ENCODE data around the gene PRKACA. TPM values are rescaled to one million over a fixed set of nuclear protein-coding genes. Genes with fewer than 3 reads are reported as not detected.
"Not testable (repeated sequence)": the region's sequence is repeated elsewhere in the genome, so short reads cannot be mapped to it uniquely, and the experiment has no call there.

Gene PRKACA
- total RNA-seq, 4 donors from 2014 or later = 16.7 to 74.8 (median 39.5) TPM

GRCh38 chr19:14050512-14050911, 67.0 kb downstream of the PRKACA start:
- Histone ChIP-seq H3K27me3 (no peaks in the 10 kb centered on the region), H3K36me3 (no peaks in the 10 kb centered on the region), H3K4me3 (no peak overlapping the region), H3K27ac (no peak overlapping the region), H3K4me1 (no peaks in the 10 kb centered on the region), H3K9me3 (no peaks in the 10 kb centered on the region)
- TF ChIP-seq, protein P1, sequence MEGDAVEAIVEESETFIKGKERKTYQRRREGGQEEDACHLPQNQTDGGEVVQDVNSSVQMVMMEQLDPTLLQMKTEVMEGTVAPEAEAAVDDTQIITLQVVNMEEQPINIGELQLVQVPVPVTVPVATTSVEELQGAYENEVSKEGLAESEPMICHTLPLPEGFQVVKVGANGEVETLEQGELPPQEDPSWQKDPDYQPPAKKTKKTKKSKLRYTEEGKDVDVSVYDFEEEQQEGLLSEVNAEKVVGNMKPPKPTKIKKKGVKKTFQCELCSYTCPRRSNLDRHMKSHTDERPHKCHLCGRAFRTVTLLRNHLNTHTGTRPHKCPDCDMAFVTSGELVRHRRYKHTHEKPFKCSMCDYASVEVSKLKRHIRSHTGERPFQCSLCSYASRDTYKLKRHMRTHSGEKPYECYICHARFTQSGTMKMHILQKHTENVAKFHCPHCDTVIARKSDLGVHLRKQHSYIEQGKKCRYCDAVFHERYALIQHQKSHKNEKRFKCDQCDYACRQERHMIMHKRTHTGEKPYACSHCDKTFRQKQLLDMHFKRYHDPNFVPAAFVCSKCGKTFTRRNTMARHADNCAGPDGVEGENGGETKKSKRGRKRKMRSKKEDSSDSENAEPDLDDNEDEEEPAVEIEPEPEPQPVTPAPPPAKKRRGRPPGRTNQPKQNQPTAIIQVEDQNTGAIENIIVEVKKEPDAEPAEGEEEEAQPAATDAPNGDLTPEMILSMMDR (IDR thresholded peaks at IDR 0.05) = no peak
- TF ChIP-seq POLR2AphosphoS5 (IDR thresholded peaks at IDR 0.05) (no peak), POLR2A (IDR thresholded peaks at IDR 0.05) (no peak), EP300 (IDR thresholded peaks at IDR 0.05; ENCODE audit: low read depth) (no peak)
- 98% methylated on average over 4 of the region's 4 CpGs; no CpG with 5 or more reads in 1 of the 2 donors for WGBS, 2 donors (ENCODE audit: low coverage in 1 of 2)
- DNase-seq = no peak
- in situ Hi-C loops (cut with MboI; ENCODE audit: low pct_ligation_motif_present in 1 of 4, low pct_unique_long_range_greater_than_20kb in 1 of 4, low sequenced_read_pairs in 3 of 4) (loop anchor here (10.0 to 25.0 kb wide), 4 partner anchors 156 to 463 kb away; partner anchors contain the start of gene NANOS3 (in 1 of the 4)), intact Hi-C loops (cut with DNase I; ENCODE audit: low total_unique reads) (no loop called here)

GRCh38 chr19:14048443-14049153, 69.0 kb downstream of the PRKACA start:
- H3K36me3 ChIP-seq = no peaks in the 10 kb centered on the region
- WGBS, 2 donors (ENCODE audit: low coverage in 1 of 2) = 78% methylated on average over 8 of the region's 8 CpGs; no CpG with 5 or more reads in 1 of the 2 donors
- in situ Hi-C loops (cut with MboI; ENCODE audit: low pct_ligation_motif_present in 1 of 4, low pct_unique_long_range_greater_than_20kb in 1 of 4, low sequenced_read_pairs in 3 of 4) = no loop called here
- no peaks in the 10 kb centered on the region for H3K9me3 ChIP-seq
- H3K4me3 ChIP-seq = no peak overlapping the region
- intact Hi-C loops (cut with DNase I; ENCODE audit: low total_unique reads) = no loop called here
- no peak overlapping the region for H3K27ac ChIP-seq
- no peaks in the 10 kb centered on the region for H3K27me3 ChIP-seq
- TF ChIP-seq, protein P1 (IDR thresholded peaks at IDR 0.05) = peak; percentile 71 to 89 (median 80)
- TF ChIP-seq POLR2A (IDR thresholded peaks at IDR 0.05) (no peak), EP300 (IDR thresholded peaks at IDR 0.05; ENCODE audit: low read depth) (no peak), POLR2AphosphoS5 (IDR thresholded peaks at IDR 0.05) (no peak)
- H3K4me1 ChIP-seq = peaks cover 0 to 7% (median under 1%) of the 10 kb centered on the region in 4 donors
- peak; percentile 72 for DNase-seq

DNA sequence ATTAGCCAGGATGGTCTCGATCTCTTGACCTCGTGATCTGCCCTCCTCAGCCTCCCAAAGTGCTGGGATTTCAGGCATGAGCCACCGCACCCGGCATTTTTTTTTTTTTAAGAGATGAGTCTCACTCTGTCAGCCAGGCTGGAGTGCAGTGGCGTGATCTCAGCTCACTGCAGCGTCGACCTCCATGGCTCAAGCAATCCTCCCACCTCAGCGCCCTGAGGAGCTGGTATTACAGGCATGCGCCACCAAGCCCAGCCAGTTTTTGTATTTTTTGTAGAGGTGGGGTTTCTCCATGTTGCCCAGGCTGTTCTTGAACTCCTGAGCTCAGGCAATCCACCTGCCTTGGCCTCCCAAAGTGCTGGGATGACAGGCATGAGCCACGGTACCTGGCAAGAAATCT, 69.7 kb downstream of the PRKACA start:
- H3K27me3 ChIP-seq; in situ Hi-C loops (cut with MboI; ENCODE audit: low pct_ligation_motif_present in 1 of 4, low pct_unique_long_range_greater_than_20kb in 1 of 4, low sequenced_read_pairs in 3 of 4); H3K9me3 ChIP-seq; H3K27ac ChIP-seq; H3K4me3 ChIP-seq; H3K36me3 ChIP-seq; intact Hi-C loops (cut with DNase I; ENCODE audit: low total_unique reads); DNase-seq: not testable (repeated sequence)
- peaks cover 0 to 14% (median 3%) of the 10 kb centered on the region in 4 donors for H3K4me1 ChIP-seq
- 95 to 96% methylated on average over 3 to 10 of the region's 10 CpGs for WGBS, 2 donors (ENCODE audit: low coverage in 1 of 2)

- H3K36me3 ChIP-seq; H3K27me3 ChIP-seq; H3K4me3 ChIP-seq; in situ Hi-C loops (cut with MboI; ENCODE audit: low pct_ligation_motif_present in 1 of 4, low pct_unique_long_range_greater_than_20kb in 1 of 4, low sequenced_read_pairs in 3 of 4); intact Hi-C loops (cut with DNase I; ENCODE audit: low total_unique reads); H3K9me3 ChIP-seq: not testable (repeated sequence)
- TF ChIP-seq, protein P1 (IDR thresholded peaks at IDR 0.05) = peak; percentile 43 to 72 (median 56)
- WGBS, 2 donors (ENCODE audit: low coverage in 1 of 2) = 66% methylated on average over 19 of the region's 19 CpGs; no CpG with 5 or more reads in 1 of the 2 donors
- peaks cover 0 to 18% (median 3%) of the 10 kb centered on the region in 4 donors for H3K4me1 ChIP-seq
- peak overlapping the region in 2 of 4 donors; percentile 33 to 54 for H3K27ac ChIP-seq
- DNase-seq = peak; percentile 58
Measured at GRCh38 chr19:14042659-14043608, 74.6 kb downstream of the PRKACA start.

Other genes with a start within 250 kb of the PRKACA start
- gene NANOS3, start 240.6 kb downstream of the PRKACA start, total RNA-seq = not detected
- 100 to 1,000 TPM in 1 of 4 donors, 1 to 10 TPM in 3; 5.2 to 102 (median 6.7) TPM for gene BRME1, start 211.6 kb downstream of the PRKACA start, total RNA-seq
- 100 to 1,000 TPM; 113 to 294 (median 177) TPM for gene CC2D1A, start 211.6 kb downstream of the PRKACA start, total RNA-seq
- 10 to 100 TPM in 1 of 4 donors, 1 to 10 TPM in 3; 3.0 to 15.3 (median 3.2) TPM for gene PODNL1, start 179.3 kb downstream of the PRKACA start, total RNA-seq
- 10 to 100 TPM; 26.2 to 61.7 (median 35.8) TPM for gene DCAF15, start 165.3 kb downstream of the PRKACA start, total RNA-seq
- 1 to 10 TPM; 3.7 to 9.0 (median 8.1) TPM for gene RFX1, start 111.4 kb downstream of the PRKACA start, total RNA-seq
- not detected for gene RLN3, start 89.6 kb downstream of the PRKACA start, total RNA-seq
- gene IL27RA, start 86.0 kb downstream of the PRKACA start, total RNA-seq = 1 to 10 TPM in 3 of 4 donors, under 1 TPM in 1; 0.37 to 2.1 (median 1.5) TPM
- under 1 TPM in 2 of 4 donors, not detected in 2; 0.14 to 0.32 TPM for gene PALM3, start 55.7 kb downstream of the PRKACA start, total RNA-seq
- 100 to 1,000 TPM in 1 of 4 donors, 10 to 100 TPM in 3; 23.8 to 115 (median 35.8) TPM for gene MISP3, start 45.0 kb downstream of the PRKACA start, total RNA-seq
- gene C19orf67, start 32.0 kb downstream of the PRKACA start, total RNA-seq = 1 to 10 TPM in 1 of 4 donors, under 1 TPM in 1, not detected in 2; 0.64 to 1.1 TPM
- gene SAMD1, start 27.0 kb downstream of the PRKACA start, total RNA-seq = 10 to 100 TPM in 3 of 4 donors, 1 to 10 TPM in 1; 7.6 to 37.5 (median 36.8) TPM
- gene ASF1B, start 18.8 kb upstream of the PRKACA start, total RNA-seq = 1 to 10 TPM in 3 of 4 donors, not detected in 1; 1.9 to 4.5 (median 4.4) TPM
- 10 to 100 TPM; 45.9 to 55.4 (median 48.7) TPM for gene ADGRL1, start 88.4 kb upstream of the PRKACA start, total RNA-seq